ENCODE measurements around the gene IQCN. TPM values are rescaled to one million over a fixed set of nuclear protein-coding genes. Genes with fewer than 3 reads are reported as not detected.

Gene IQCN
- total RNA-seq, 2 donors from 2014 or later: 0.52 to 1.5 TPM

GRCh38 chr19:18282021-18282787 is 8.0 kb upstream of the IQCN start:
- peak; percentile 82 for DNase-seq (ENCODE audit: low spot score)
- no peaks in the 10 kb centered on the region for H3K27me3 ChIP-seq
- peak overlapping the region; percentile 97 to 98 for H3K27ac ChIP-seq
- peaks cover 0 to 41% of the 10 kb centered on the region in 2 donors for H3K4me1 ChIP-seq
- H3K36me3 ChIP-seq: peaks cover 23% of the 10 kb centered on the region
- no peak for TF ChIP-seq CTCF (IDR thresholded peaks at IDR 0.05)
- H3K4me3 ChIP-seq: peak overlapping the region; percentile 43 to 58
- H3K9me3 ChIP-seq: no peaks in the 10 kb centered on the region

GRCh38 chr19:18281082-18282020 is 7.1 kb upstream of the IQCN start, which contains the start of gene JUND:
Gene JUND, minus strand, starts transcription at chr19:18281622. Its CDS starts 138 bp downstream, at chr19:18281484.
- peak in 1 of 2 donors; percentile 35 for TF ChIP-seq CTCF (IDR thresholded peaks at IDR 0.05)
- Histone ChIP-seq H3K4me3 (peak within 1 kb of the TSS; percentile 92 to 100), H3K27me3 (no peaks in the 10 kb centered on the region), H3K36me3 (peaks cover 23% of the 10 kb centered on the region), H3K9me3 (no peaks in the 10 kb centered on the region), H3K27ac (peak within 1 kb of the TSS; percentile 99), H3K4me1 (peaks cover 0 to 46% of the 10 kb centered on the region in 2 donors)
- peak; percentile 99 for DNase-seq (ENCODE audit: low spot score)

- no peaks in the 10 kb centered on the region for H3K27me3 ChIP-seq
- peaks cover 0 to 53% of the 10 kb centered on the region in 2 donors for H3K4me1 ChIP-seq
- no peak for TF ChIP-seq CTCF (IDR thresholded peaks at IDR 0.05)
- no peaks in the 10 kb centered on the region for H3K9me3 ChIP-seq
- peaks cover 23% of the 10 kb centered on the region for H3K36me3 ChIP-seq
- peak; percentile 81 for DNase-seq (ENCODE audit: low spot score)
- peak overlapping the region; percentile 99 for H3K27ac ChIP-seq
- H3K4me3 ChIP-seq: peak overlapping the region; percentile 92 to 100
Observed at GRCh38 chr19:18280247-18281081, 6.2 kb upstream of the IQCN start.

GRCh38 chr19:18279516-18280246 is 5.4 kb upstream of the IQCN start:
- H3K27me3 ChIP-seq: no peaks in the 10 kb centered on the region
- peaks cover 23% of the 10 kb centered on the region for H3K36me3 ChIP-seq
- no peaks in the 10 kb centered on the region for H3K9me3 ChIP-seq
- DNase-seq (ENCODE audit: low spot score): peak; percentile 87
- H3K4me3 ChIP-seq: peak overlapping the region; percentile 92 to 100
- peak overlapping the region; percentile 99 for H3K27ac ChIP-seq
- peaks cover 0 to 56% of the 10 kb centered on the region in 2 donors for H3K4me1 ChIP-seq
- TF ChIP-seq CTCF (IDR thresholded peaks at IDR 0.05): peak; percentile 87 to 96

- no peaks in the 10 kb centered on the region for H3K9me3 ChIP-seq
- peak overlapping the region; percentile 92 to 100 for H3K4me3 ChIP-seq
- H3K27ac ChIP-seq: peak overlapping the region; percentile 99
- H3K27me3 ChIP-seq: no peaks in the 10 kb centered on the region
- H3K4me1 ChIP-seq: peaks cover 0 to 59% of the 10 kb centered on the region in 2 donors
- no peak for DNase-seq (ENCODE audit: low spot score)
- TF ChIP-seq CTCF (IDR thresholded peaks at IDR 0.05): no peak
- peaks cover 23% of the 10 kb centered on the region for H3K36me3 ChIP-seq
Observed at GRCh38 chr19:18279266-18279515, 4.9 kb upstream of the IQCN start.
